ENCODE results near the gene MXRA8. TPM values are rescaled to one million over a fixed set of nuclear protein-coding genes. Genes with fewer than 3 reads are reported as not detected.
"Not testable (repeated sequence)": the region's sequence is repeated elsewhere in the genome, so short reads cannot be mapped to it uniquely, and the experiment has no call there.

Gene MXRA8
- 10 to 100 TPM; 38.3 to 44.3 TPM for total RNA-seq
- long read RNA-seq, partial matches to known transcripts = 10 of 15 reads
- long read RNA-seq, other reads (novel, unspliced or antisense) = 4 of 15 reads

DNA sequence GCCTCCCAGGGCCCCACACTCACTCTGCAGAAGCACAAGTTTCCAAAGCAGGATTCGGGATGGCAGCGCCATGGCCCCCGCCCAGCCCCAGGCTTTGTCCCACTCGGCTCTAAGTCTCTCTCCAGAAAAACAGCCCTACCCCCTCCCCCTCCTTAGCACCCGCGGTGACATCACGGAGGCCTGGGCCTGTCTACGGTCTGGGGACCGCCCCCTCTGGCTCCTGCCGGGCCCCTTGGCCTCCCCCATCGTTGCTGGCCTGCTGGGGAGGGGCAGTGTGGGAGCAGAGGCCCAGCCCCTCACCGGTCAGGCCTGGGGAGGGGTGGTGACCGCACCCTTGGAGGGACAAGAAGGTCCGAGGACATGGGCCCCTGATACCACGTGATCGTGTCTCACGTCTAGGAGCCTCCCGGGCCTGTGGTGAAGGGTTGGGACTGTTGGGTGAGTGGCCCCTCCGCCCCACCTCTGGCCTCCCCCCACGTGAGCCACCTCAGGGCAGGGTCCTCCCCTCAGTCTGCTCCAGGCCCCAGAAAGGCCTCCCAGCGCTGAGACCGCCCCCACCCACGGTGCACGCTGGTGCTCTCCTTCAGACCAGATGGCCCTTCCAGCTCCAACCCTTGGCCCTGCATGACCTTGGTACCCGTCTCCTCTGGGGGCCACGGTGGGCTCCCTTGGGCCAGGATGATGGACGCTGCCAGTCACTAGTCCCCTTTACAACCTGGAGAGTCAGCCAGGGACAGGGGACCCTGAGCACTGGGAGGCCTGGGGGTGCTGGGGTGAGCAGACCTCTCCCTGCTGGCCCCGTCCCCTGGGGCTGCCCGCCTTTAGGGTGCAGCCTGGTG is at the start of gene MXRA8:
MXRA8 (minus strand) TSS at position 123 of the 839 bp plus-strand sequence; CDS start at position 72, 51 bp downstream.
- peak; percentile 68 to 69 for ATAC-seq
- intact Hi-C loops (cut with DNase I) = no loop called here
- peak; percentile 82 for DNase-seq

- ATAC-seq = peak in 1 of 2 donors; percentile 31
- DNase-seq = no peak
- intact Hi-C loops (cut with DNase I) = loop anchor here in 1 of 2 donors (5.0 kb wide), 1 partner anchor 35 kb away; no protein-coding TSS in a partner anchor
Observed at GRCh38 chr1:1407636-1408318, 49.4 kb upstream of the MXRA8 start.

GRCh38 chr1:1406821-1407635 is 48.7 kb upstream of the MXRA8 start, which contains the start of gene MRPL20:
TSS of gene MRPL20 (minus strand) at chr1:1407293. CDS start at chr1:1407217, 76 bp downstream.
- ATAC-seq = peak; percentile 98
- peak; percentile 96 for DNase-seq
- intact Hi-C loops (cut with DNase I) = loop anchor here in 1 of 2 donors (5.0 kb wide), 1 partner anchor 35 kb away; no protein-coding TSS in a partner anchor

DNA sequence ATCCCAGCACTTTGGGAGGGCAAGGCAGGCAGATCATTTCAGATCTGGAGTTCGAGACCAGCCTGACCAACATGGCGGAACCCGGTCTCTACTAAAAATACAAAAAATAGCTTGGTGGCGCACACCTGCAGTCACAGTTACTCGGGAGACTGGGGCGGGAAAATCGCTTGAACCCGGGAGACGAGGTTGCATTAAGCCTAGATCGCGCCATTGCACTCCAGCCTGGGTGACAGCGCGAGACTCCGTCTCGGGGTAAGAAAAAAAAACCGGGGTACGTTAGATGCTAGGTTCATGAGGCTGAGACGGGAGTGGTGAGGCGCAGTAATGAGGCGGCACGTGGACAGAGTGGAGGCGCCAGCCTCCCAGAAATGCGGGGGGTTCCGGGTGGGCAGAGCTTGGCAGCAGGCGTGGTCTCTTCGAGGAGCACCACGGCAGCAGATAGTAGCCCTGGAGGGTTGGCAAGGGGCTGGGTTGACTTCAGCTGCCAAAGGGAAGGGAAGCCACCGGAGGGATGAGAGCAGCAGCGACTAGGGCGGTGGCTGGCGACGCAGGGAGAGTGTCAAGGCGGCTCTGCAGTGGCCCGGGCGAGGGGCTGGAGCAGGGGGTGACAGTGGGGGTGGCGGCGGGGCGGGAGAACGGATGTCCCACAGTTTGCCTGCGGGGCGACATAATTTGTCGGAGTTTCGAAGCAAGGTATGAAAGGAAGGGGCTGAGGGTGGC is 47.9 kb upstream of the MXRA8 start:
- peak in 1 of 2 donors; percentile 6 for ATAC-seq
- DNase-seq = no peak
- intact Hi-C loops (cut with DNase I) = loop anchor here in 1 of 2 donors (5.0 kb wide), 1 partner anchor 36 kb away; no protein-coding TSS in a partner anchor

DNA sequence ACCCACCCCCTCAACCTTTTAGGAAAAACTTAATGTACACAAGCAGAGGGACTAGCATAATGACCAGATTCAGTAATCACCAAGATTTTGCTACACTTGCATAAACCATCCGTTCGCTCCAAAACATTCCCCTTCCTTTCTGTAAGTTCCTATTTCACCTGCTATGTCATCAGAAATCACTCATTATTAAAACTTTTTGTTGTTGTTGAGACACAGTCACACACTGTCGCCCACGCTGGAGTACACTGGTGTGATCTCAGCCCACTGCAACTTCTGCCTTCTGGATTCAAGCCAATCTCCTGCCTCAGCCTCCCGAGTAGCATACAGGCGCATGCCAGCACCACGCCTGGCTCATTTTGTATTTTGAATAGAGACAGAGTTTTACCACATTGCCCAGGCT is 45.3 kb upstream of the MXRA8 start:
- DNase-seq (no peak), ATAC-seq (no peak)
- intact Hi-C loops (cut with DNase I) = no loop called here

DNA sequence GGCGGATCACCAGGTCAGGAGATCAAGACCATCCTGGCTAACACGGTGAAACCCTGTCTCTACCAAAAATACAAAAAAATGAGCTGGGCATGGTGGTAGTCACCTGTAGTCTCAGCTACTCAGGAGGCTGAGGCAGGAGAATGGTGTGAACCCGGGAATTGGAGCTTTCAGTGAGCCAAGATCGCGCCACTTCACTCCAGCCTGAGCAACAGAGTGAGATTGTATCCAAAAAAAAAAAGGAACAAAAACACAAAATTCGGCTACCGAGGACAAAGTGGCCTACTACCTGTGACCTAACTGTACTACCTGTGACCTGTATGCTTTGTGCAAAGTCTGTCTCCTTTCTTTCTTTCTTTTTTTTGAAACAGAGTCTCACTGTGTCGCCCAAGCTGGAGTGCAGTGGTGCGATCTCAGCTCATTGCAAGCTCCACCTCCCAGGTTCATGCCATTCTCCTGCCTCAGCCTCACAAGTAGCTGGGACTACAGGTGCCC is 44.6 kb upstream of the MXRA8 start:
- DNase-seq; intact Hi-C loops (cut with DNase I); ATAC-seq: not testable (repeated sequence)

DNA sequence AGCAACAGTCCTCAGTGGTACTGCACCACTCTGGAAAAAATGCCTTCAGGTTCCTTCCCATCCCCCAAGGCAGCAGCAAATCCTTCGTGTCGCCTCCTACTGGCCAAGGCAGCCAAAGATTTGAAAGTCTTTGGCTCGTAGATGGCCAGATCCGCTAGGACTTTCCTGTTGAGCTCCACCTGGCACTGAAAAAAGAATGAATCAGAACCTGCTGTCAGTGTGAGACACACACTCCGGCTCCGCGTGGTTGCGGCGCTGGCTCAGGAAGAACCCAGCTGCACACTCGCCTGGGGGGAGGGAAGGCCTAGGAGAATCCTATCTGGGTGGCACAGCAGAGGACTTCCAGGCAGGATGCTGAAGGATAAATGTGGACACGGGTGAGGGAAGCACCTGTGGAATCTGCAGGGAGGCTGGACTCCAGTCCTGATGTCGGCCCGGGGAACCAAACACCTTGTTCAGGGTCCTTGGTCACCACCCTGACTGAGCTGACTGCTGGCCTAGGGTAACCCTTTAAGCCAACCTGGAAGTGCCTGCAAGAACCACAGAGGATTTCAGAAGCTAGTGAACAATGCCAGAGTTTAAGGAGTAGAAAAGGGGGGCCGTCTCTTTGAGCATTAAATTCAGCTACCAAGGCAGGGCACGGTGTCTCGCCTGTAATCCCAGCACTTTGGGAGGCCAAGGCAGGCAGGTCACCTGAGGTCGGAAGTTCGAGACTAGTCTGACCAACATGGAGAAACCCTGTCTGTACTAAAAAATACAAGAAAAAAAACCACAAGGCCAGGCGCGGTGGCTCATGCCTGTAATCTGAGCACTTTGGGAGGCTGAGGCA is 43.9 kb upstream of the MXRA8 start:
- ATAC-seq = no peak
- DNase-seq = no peak
- intact Hi-C loops (cut with DNase I) = no loop called here

DNA sequence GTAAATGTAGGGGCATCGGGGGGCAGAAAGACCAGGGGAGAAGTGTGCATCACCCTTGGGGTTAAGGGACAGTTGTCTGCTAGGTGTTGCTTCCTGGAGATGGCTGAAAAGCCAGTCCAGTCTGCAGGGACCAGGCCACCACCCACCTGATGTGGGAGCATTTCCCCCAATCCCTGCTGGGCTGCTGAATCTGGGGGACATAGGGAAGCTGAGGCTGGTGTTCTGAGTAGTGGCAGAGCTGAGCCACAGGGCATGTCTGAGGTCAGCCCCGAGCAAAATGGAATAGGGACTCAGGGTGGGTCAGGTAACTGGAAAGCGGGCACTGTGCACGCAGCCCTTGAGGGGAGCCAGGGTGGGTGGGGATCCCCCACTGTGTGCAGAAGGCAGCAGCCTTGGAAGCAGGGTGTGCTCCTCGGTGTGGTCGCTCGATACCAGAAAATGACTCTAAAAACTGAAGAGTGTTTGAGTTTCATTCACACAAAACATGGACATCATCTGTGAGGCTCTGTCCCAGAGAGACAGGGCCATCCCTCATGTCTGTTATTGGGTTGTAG is 43.2 kb upstream of the MXRA8 start:
- DNase-seq (no peak), ATAC-seq (no peak)
- intact Hi-C loops (cut with DNase I) = no loop called here

DNA sequence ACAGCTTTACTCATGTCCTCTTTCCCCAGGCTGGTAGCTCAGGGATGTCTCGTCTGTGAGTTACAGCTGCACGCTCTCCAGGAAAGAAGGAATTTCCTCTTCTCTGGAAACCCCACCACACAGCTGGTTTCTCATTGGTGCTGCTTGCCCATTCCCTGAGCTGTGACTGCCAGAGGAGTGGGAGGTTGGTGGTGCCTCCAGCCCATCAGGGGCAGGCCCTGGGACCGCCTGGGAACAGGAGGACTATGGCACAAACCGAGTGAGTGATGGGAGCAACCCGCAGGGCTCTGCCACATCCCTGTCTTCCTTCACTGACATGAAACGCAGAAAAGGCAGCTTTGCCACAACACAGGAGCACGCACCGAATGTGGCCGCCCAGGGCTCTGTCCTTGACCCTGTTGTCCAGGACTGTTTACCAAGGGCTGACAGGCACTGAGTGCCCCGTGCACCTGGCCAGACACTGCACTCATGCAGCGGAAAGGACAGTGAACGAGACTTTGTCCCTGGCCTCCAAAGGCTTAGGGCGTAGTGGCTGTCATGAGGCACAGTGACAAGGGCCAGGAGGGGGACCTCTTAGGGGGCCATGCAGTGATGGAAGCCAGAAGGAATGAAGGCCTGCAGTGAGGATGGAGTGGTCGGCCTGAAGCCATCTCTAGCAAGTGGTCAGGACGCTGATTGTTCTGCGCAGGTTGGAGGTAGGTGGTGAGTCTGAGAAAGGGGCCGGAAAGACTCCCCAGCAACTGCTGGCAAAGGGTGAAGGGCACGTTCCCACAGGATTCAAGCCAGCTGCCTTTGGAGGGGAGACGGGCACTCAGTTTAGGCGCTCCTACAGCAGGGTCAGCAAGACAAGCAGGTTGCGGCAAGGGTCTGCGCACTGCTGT is 42.5 kb upstream of the MXRA8 start:
- DNase-seq (no peak), ATAC-seq (no peak)
- intact Hi-C loops (cut with DNase I) = no loop called here

DNA sequence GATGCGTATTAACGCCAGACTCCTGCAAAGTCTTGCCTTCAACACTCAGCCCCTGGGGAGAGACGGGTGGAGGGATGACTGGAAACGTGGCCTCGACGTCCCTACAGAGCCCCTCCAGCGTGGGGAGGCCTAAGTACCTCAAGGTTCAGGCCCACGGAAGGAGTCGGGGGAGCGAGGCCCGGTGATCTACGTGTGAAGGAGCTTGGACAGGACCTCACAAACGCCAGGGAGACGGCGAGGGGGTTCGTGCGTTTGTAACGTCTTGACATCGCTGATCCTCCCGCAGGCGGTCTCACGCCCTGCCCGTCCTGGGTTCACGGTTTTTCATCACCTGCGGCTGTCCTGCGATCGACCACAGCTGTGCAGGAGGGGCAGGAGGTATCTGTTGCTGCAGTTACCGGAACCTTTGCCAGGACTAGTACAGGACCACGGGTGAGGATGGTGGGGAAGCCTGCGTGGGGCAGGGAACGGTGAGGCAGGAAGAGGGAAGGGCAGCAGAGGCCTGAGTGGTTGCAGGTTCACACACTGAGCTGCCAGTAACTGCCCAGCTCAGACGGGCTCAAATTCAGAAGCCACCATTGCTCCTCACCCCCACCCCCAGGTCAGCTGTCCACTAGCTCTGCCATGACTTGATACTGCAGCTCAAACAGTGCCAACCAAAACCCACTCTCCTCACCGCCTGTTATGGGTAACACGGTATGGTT is 41.7 kb upstream of the MXRA8 start:
- no peak for DNase-seq
- intact Hi-C loops (cut with DNase I) = no loop called here
- ATAC-seq = peak in 1 of 2 donors; percentile 0

GRCh38 chr1:1399187-1399871 is 41.0 kb upstream of the MXRA8 start, which contains the start of gene CCNL2:
TSS of gene CCNL2 (minus strand) at chr1:1399335. CDS start at chr1:1399306, 29 bp downstream.
- peak; percentile 98 for ATAC-seq
- intact Hi-C loops (cut with DNase I) = no loop called here
- DNase-seq = peak; percentile 99

DNA sequence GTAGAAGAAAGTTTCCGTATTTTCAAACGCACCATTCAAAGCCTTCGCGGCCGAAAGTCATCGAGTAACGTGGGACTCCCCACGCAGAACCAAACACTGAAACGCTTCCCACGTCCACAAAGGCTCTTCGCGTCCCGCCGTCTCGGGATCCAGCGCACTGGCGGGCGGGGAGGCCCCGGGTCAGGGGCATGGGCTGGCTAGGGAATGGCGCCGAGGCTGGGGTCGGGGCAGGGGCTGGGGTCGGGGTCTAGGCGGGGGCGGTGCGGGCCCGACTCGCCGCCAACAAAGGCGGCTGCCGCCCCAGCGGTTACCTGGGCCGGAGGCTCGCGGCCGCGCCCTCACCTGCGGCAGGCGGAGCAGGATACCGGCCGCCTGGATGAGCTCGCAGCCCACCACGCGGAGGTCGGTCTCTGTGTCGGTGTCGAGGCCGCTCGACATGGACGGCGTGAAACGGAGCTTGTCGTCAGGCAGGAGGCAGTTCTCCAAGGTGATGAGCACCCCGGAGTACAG is 40.4 kb upstream of the MXRA8 start:
- ATAC-seq (peak; percentile 3 to 4), DNase-seq (no peak)
- intact Hi-C loops (cut with DNase I) = no loop called here

GRCh38 chr1:1397839-1398523 is 39.6 kb upstream of the MXRA8 start:
- intact Hi-C loops (cut with DNase I) = no loop called here
- ATAC-seq (no peak), DNase-seq (no peak)

DNA sequence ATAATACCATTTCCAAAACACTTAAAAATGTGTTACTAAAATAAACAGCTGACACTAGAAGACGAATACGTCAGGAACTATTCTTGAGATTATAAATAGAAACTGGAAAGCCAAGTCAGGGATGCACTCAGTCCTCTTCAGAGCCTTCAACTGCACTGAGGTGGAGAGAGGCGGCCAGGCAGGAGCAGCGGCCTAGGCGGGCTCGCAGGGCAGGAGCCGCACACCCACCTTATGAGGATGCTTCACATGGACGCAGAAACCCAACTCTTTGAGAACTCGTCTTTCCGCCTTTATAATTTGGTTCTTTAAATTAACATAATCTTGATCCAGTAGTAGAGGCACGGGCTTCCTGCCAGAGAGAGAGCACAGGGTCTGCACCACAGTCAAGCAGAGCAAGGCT is 36.8 kb upstream of the MXRA8 start:
- intact Hi-C loops (cut with DNase I) = no loop called here
- no peak for ATAC-seq
- DNase-seq = no peak
